Right lobe of liver (tissue), 4 donors: Measurements from ENCODE around the gene DSG2.

Experiments
- CTCF ChIP-seq, 4 donors: fragments of 200-600 bp in 3 of 4; fragments of 450-650 bp in 1 of 4; IDR thresholded peaks; one replicate each; pipeline versions ENCODE4 v1.5.1 to v1.8.0; 2016 to 2022; ENCODE audit warnings: antibody characterized with exemption in 4 of 4, mild to moderate bottlenecking in 2 of 4
- POLR2A ChIP-seq: fragments of 450-650 bp; IDR thresholded peaks from one replicate; pipeline ENCODE4 v1.6.1; 2017; ENCODE audit warnings: antibody characterized with exemption, mild to moderate bottlenecking
- donor health status: DM: no; HTN: no; CAD: no.
- donor health status: DM: no; HTN: no; CAD: no.
- donor health status: DM: no; HTN: yes; CAD: no.

- no peak for TF ChIP-seq CTCF (IDR thresholded peaks at IDR 0.05)
- TF ChIP-seq POLR2A, result no peak
These were observed 8.7 kb upstream of the DSG2 start for GRCh38 chr18:31489311-31489710.
